AG04450 (cell line): Measurements from ENCODE around the gene VRTN. TPM values are rescaled to one million over a fixed set of nuclear protein-coding genes. Genes with fewer than 3 reads are reported as not detected.

Experiments used
- CTCF ChIA-PET: fragments of 300-600, 350-600 bp; formaldehyde crosslinking; extraction: SDS; loops from one replicate; lab custom pipeline; 2022; ENCODE audit warnings: antibody characterized with exemption, inconsistent platforms; lab: Charles Lee
- POLR2A ChIA-PET: fragments of 350-600 bp; formaldehyde crosslinking; extraction: SDS; loops from one replicate; lab custom pipeline; 2021; ENCODE audit warnings: antibody characterized with exemption, inconsistent platforms; lab: Yijun Ruan, JAX
- DNase-seq: peaks from one replicate; pipeline ENCODE4 v3.0.0-alpha.2; 2011; ENCODE audit warnings: low read depth, low spot score
- H3K27ac ChIP-seq: one replicate; pipeline ENCODE4 v1.5.1; 2012; ENCODE audit warnings: low read depth, low read length, control low read depth
- H3K27me3 ChIP-seq: one replicate; pipeline ENCODE4 v1.6.0; 2012; ENCODE audit warnings: low read length; ENCODE audit not compliant: control insufficient read depth, insufficient read depth
- H3K4me3 ChIP-seq: 2 replicates; pipeline ENCODE4 v1.5.1; 2011; ENCODE audit warnings: mild to moderate bottlenecking, low read depth, low read length, control low read depth
- H3K9me3 ChIP-seq: 2 replicates; pipeline ENCODE4 v1.5.1; 2012; ENCODE audit warnings: low read length; ENCODE audit not compliant: control insufficient read depth, insufficient read depth
- polyA plus RNA-seq: library from polyadenylated mRNA; depleted of rRNA; stranded (reverse); fragments of >200 nt; gene quantifications from 2 replicates; pipeline ENCODE4 v1.2.3, GENCODE V29; 2011
- TF ChIP-seq, protein P1 (sequence below): IDR thresholded peaks from 2 replicates; pipeline ENCODE4 v1.5.1; 2011; ENCODE audit warnings: low read depth, low read length, control low read depth, inconsistent platforms

Gene VRTN
- polyA plus RNA-seq, 1 experiment: not detected

DNA sequence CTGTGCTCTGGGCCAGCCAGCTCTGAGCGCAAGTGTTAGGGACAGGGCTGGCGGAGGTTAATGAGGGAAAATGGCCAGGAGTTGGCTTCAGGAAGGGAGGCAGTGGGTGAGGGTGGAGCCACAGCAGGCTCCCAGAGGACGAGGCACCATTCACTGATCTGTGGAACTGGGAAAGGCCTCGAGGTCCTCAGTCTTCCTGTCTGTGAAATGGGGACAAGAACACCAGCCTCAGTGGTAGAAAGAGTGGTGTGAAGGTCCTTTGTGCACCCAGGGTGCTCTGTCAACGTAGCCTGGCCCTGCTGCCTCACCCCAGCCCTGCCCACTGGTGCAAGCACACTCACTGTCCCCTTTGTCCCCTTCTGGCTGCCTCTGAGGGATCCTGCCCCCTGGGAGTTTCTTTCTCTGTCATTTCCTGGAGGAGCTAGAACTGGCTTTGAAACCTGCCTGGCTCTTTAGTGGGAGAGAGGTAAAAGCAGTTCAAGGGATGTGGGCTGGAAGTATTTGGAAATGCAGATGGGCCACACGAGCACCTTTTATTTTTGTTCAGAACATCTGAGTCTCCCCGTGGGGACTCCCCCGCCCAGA, 52.7 kb downstream of the VRTN start:
- TF ChIP-seq, protein P1, sequence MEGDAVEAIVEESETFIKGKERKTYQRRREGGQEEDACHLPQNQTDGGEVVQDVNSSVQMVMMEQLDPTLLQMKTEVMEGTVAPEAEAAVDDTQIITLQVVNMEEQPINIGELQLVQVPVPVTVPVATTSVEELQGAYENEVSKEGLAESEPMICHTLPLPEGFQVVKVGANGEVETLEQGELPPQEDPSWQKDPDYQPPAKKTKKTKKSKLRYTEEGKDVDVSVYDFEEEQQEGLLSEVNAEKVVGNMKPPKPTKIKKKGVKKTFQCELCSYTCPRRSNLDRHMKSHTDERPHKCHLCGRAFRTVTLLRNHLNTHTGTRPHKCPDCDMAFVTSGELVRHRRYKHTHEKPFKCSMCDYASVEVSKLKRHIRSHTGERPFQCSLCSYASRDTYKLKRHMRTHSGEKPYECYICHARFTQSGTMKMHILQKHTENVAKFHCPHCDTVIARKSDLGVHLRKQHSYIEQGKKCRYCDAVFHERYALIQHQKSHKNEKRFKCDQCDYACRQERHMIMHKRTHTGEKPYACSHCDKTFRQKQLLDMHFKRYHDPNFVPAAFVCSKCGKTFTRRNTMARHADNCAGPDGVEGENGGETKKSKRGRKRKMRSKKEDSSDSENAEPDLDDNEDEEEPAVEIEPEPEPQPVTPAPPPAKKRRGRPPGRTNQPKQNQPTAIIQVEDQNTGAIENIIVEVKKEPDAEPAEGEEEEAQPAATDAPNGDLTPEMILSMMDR: no peak
- H3K4me3 ChIP-seq: no peak overlapping the region
- H3K9me3 ChIP-seq: no peaks in the 10 kb centered on the region; the same call in 1 of the 2 replicates
- DNase-seq: no peak
- peaks cover 47% of the 10 kb centered on the region for H3K27me3 ChIP-seq
- POLR2A ChIA-PET: no interaction called here
- H3K27ac ChIP-seq: no peak overlapping the region
- CTCF ChIA-PET: no interaction called here

DNA sequence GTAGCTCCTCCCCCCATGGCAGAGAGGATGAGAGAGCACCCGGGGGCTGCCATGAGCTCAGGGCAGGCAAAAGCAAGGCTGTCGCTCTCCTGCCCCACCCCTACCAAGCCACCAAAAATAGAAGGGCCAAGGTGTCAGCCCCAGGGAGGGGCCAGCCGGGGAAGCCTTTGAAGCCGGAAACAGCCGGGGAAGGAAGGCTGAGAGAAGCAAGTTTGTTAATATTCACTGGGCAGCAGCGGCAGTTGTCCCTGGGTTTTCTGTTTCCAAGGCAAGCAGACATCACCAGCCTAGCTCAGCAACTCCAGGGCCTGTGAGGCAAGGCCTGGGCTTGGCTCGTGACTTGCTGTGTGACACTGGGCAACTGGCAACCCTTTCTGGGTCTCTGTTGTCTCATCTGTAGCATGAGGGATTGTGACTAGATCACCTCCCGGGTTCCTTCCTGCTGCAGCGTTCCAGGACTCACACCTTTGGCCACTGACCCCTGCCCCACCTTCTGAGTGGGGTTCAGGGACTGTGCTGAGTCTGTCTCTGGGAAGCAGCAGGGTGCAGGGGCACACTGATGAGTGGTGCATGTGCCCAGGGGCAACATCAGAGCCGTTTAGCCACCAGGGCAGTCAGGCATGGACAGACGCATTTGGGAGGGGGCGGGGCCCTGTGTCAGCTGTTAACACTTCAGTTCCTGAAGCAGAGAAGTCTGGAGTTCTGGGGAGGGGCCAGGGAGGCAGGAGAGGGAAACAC, 53.4 kb downstream of the VRTN start:
- POLR2A ChIA-PET: no interaction called here
- CTCF ChIA-PET: no interaction called here

DNA sequence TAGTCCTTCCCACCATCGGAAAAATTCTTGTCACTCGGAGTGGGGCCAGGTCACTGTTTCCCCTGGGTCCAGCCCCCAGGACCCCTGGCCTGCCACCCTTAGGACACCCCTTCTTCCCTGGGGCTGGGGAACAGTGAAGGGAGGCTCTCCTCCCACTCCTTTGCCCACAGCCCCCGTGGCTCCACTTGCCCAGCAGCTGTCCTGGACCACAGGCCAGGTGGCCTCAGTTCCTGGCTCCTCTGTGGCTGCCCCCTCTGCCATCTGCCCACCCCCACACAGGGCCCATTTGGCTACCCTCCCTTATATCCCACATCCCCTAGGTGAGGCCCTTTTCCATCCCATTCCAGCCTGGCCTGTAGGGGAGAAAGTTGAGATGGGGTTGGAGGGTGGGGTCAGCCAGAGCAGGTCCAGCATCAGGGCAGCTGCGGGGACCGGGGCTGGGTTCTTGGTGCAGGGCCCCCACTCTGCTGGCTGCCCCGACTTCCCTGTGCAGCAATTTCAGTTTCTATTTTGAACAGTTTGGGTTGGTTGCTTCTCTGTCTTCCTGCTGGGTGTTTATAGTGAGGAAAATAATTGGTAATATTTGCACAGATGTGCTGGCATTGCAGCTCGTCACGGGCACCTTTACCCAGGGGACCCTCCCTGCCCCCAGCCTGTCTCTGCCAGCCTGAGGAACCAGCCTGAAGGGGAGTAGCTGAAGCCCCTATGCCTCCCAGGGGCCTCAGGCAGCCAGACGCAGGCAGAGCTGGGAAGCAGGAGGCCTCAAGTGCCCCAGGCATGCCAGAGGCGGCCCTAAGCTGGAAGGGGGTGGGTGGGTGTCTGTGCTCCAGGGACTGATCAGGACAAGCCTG, 54.4 kb downstream of the VRTN start:
- Histone ChIP-seq H3K27me3 (peaks cover 51% of the 10 kb centered on the region), H3K27ac (no peak overlapping the region), H3K9me3 (no peaks in the 10 kb centered on the region; the same call in 1 of the 2 replicates), H3K4me3 (no peak overlapping the region)
- ChIA-PET POLR2A (no interaction called here), CTCF (no interaction called here)
- TF ChIP-seq, protein P1: no peak
- DNase-seq: no peak

More for the DNA sequence above, 53.4 kb downstream of the VRTN start:
- Histone ChIP-seq H3K27me3 (peaks cover 45% of the 10 kb centered on the region), H3K27ac (no peak overlapping the region), H3K4me3 (no peak overlapping the region), H3K9me3 (no peaks in the 10 kb centered on the region; the same call in 1 of the 2 replicates)
- TF ChIP-seq, protein P1: no peak
- no peak for DNase-seq

DNA sequence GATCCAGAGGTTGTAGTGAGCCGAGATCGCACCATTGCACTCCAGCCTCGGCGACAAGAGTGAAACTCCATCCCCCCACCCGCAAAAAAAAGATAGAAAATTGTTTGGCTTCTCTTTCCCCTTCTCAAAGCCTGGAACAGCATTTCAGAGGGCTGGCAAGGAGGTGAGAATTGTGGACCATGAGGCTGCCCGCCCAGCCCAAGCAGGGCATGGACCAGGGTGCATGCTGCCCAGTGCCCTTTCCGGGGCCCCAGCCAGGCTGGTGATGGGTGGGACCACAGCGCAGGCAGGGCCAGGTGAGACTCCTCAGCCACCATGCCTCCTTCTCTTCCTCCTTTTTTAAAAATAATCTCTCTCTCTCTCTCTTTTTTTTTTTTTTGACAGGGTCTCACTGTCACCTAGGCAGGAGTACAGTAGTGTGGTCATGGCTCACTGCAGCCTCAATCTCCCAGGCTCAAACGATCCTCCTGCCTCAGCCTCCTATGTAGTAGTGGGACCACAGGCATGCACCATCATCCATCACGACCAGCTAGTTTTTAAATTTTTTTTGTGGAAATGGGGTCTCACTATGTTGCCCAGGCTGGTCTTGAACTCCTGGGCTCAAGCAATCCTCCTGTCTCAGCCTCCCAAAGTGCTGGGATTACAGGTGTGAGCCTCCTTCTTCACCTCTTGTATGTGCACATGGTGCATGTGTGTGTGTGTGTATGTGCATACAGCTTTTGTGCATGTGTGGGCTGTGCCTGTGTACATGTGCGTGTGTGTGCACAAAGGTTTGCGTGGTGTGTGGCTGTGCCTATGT, 55.5 kb downstream of the VRTN start:
- peaks cover 45% of the 10 kb centered on the region for H3K27me3 ChIP-seq
- DNase-seq: no peak
- no peaks in the 10 kb centered on the region; the same call in 1 of the 2 replicates for H3K9me3 ChIP-seq
- H3K4me3 ChIP-seq: no peak overlapping the region
- TF ChIP-seq, protein P1: no peak
- no peak overlapping the region for H3K27ac ChIP-seq
- ChIA-PET POLR2A (no interaction called here), CTCF (no interaction called here)
